Myocyte (in vitro differentiated cells): Measurements from ENCODE around the gene CD58. TPM values are rescaled to one million over a fixed set of nuclear protein-coding genes. Genes with fewer than 3 reads are reported as not detected.
A peak's percentile ranks its signal among the peaks of the same experiment; 100 is the strongest.

Experiments used
- DNase-seq: peaks from one replicate; pipeline ENCODE4 v3.0.0-alpha.2; 2012; ENCODE audit warnings: low read depth
- total RNA-seq: library from RNA; depleted of rRNA; stranded (reverse); fragments of >200 nt; gene quantifications from 2 replicates; pipeline ENCODE4 v1.2.3, GENCODE V29; 2014

The CD58 gene
- total RNA-seq, 1 donor from 2014 or later: 24.4 TPM

GRCh38 chr1:116494353-116494692 is 76.5 kb downstream of the CD58 start:
- no peak for DNase-seq

GRCh38 chr1:116493484-116494352 is 77.1 kb downstream of the CD58 start:
- no peak for DNase-seq

GRCh38 chr1:116493036-116493435 is 77.8 kb downstream of the CD58 start:
- no peak for DNase-seq

- DNase-seq: no peak
These were observed 78.4 kb downstream of the CD58 start for GRCh38 chr1:116492358-116492811.

GRCh38 chr1:116491700-116492357 is 79.0 kb downstream of the CD58 start:
- no peak for DNase-seq

GRCh38 chr1:116490588-116490987 is 80.2 kb downstream of the CD58 start:
- DNase-seq: no peak

GRCh38 chr1:116489231-116489697 is 81.6 kb downstream of the CD58 start:
- peak; percentile 34 for DNase-seq

- DNase-seq: peak; percentile 40
These were observed 82.8 kb downstream of the CD58 start for GRCh38 chr1:116488071-116488470.

GRCh38 chr1:116487583-116487982 is 83.2 kb downstream of the CD58 start:
- DNase-seq: no peak

- no peak for DNase-seq
These were observed 83.8 kb downstream of the CD58 start for GRCh38 chr1:116487031-116487430.

GRCh38 chr1:116486424-116486823 is 84.4 kb downstream of the CD58 start:
- no peak for DNase-seq

GRCh38 chr1:116485976-116486375 is 84.8 kb downstream of the CD58 start:
- DNase-seq: no peak

- DNase-seq: peak; percentile 94
These were observed 85.6 kb downstream of the CD58 start for GRCh38 chr1:116485071-116485735.

GRCh38 chr1:116483481-116484309 is 87.1 kb downstream of the CD58 start:
- peak; percentile 41 for DNase-seq

- no peak for DNase-seq
These were observed 88.3 kb downstream of the CD58 start for GRCh38 chr1:116482490-116482889.

- no peak for DNase-seq
These were observed 88.9 kb downstream of the CD58 start for GRCh38 chr1:116481934-116482333.

- no peak for DNase-seq
These were observed 92.2 kb downstream of the CD58 start for GRCh38 chr1:116478621-116479020.

GRCh38 chr1:116477429-116477828 is 93.4 kb downstream of the CD58 start:
- DNase-seq: peak; percentile 73

GRCh38 chr1:116476321-116476720 is 94.5 kb downstream of the CD58 start:
- DNase-seq: peak; percentile 32

- no peak for DNase-seq
These were observed 95.0 kb downstream of the CD58 start for GRCh38 chr1:116475850-116476218.
